Cerebellar cortex (tissue), 1 donor: ENCODE results near the gene FCN2.

Source experiments
- DNase-seq: peaks from one replicate; pipeline ENCODE4 v3.0.0-alpha.2; 2015; ENCODE audit warnings: low spot score

The FCN2 gene

GRCh38 chr9:134880484-134881312, at the start of gene FCN2:
Gene FCN2 (plus strand): TSS chr9:134880810. CDS start chr9:134880822, 12 bp downstream.
- no peak for DNase-seq

- DNase-seq = no peak
Measured at GRCh38 chr9:134830926-134831720, 49.5 kb upstream of the FCN2 start.

- no peak for DNase-seq
Measured at GRCh38 chr9:134832471-134832870, 48.1 kb upstream of the FCN2 start.

- no peak for DNase-seq
Measured at GRCh38 chr9:134833294-134833880, 47.2 kb upstream of the FCN2 start.

GRCh38 chr9:134834217-134834956, 46.2 kb upstream of the FCN2 start:
- DNase-seq = no peak

- DNase-seq = no peak
Measured at GRCh38 chr9:134834957-134835419, 45.6 kb upstream of the FCN2 start.

GRCh38 chr9:134835448-134835847, 45.2 kb upstream of the FCN2 start:
- no peak for DNase-seq

GRCh38 chr9:134835987-134836386, 44.6 kb upstream of the FCN2 start:
- DNase-seq = no peak

GRCh38 chr9:134836406-134836970, 44.1 kb upstream of the FCN2 start:
- no peak for DNase-seq

GRCh38 chr9:134837529-134837928, 43.1 kb upstream of the FCN2 start:
- no peak for DNase-seq

- DNase-seq = no peak
Measured at GRCh38 chr9:134838651-134839454, 41.8 kb upstream of the FCN2 start.

GRCh38 chr9:134839455-134840125, 41.0 kb upstream of the FCN2 start:
- DNase-seq = no peak

GRCh38 chr9:134840511-134840910, 40.1 kb upstream of the FCN2 start:
- no peak for DNase-seq

GRCh38 chr9:134841180-134841904, 39.3 kb upstream of the FCN2 start:
- DNase-seq = no peak

GRCh38 chr9:134842321-134842720, 38.3 kb upstream of the FCN2 start:
- DNase-seq = no peak

- DNase-seq = no peak
Measured at GRCh38 chr9:134843740-134844139, 36.9 kb upstream of the FCN2 start.

- no peak for DNase-seq
Measured at GRCh38 chr9:134844821-134845220, 35.8 kb upstream of the FCN2 start.

- DNase-seq = no peak
Measured at GRCh38 chr9:134846187-134846586, 34.4 kb upstream of the FCN2 start.

- no peak for DNase-seq
Measured at GRCh38 chr9:134846699-134847098, 33.9 kb upstream of the FCN2 start.

- DNase-seq = no peak
Measured at GRCh38 chr9:134847138-134847537, 33.5 kb upstream of the FCN2 start.
